ENCODE data around the gene KCTD12.

Gene KCTD12

DNA sequence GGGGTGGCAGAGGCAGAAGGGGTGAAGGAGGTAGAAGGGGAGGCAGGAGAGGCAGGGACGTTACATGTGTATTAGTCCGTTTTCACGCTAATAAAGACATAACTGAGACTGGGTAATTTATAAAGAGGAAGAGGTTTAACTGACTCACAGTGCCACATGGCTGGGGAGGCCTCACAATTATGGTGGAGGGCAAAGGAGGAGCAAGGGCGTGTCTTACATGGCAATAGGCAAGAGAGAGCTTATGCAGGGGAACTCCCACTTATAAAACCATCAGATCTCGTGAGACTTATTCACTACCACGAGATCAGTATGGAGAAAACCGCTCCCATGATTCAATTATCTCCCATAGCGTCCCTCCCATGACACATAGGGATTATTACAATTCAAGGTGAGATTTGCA, 43.1 kb upstream of the KCTD12 start:
- TF ChIP-seq EZH2phosphoT487 (IDR thresholded peaks at IDR 0.05; ENCODE audit: low read depth) = no peak
- TF ChIP-seq CTCF (IDR thresholded peaks at IDR 0.05; ENCODE audit: low read depth, low read length) = no peak
- Histone ChIP-seq H3K9ac (ENCODE audit: low read length) (no peak overlapping the region), H2AFZ (ENCODE audit: low read depth, low read length) (no peak overlapping the region)

GRCh38 chr13:76928456-76928855, 42.3 kb upstream of the KCTD12 start:
- no peaks in the 10 kb centered on the region for H3K36me3 ChIP-seq (replicated peaks; ENCODE audit: low read depth, low read length)
- no peaks in the 10 kb centered on the region for H3K79me2 ChIP-seq (ENCODE audit: low read length)
- no peak overlapping the region for H3K27ac ChIP-seq (ENCODE audit: low read length)
- no peak overlapping the region for H3K9ac ChIP-seq (ENCODE audit: low read length)
- H3K4me2 ChIP-seq (ENCODE audit: low read length) = no peak overlapping the region
- no peaks in the 10 kb centered on the region for H3K27me3 ChIP-seq (ENCODE audit: low read depth, low read length)
- no peak overlapping the region for H2AFZ ChIP-seq (ENCODE audit: low read depth, low read length)
- H3K4me3 ChIP-seq (ENCODE audit: low read length) = no peak overlapping the region
- no peaks in the 10 kb centered on the region for H3K4me1 ChIP-seq (ENCODE audit: low read length)
- H4K20me1 ChIP-seq (ENCODE audit: insufficient read depth, low read length) = no peaks in the 10 kb centered on the region
- no peaks in the 10 kb centered on the region for H3K9me3 ChIP-seq (ENCODE audit: insufficient read depth, low read length)
- TF ChIP-seq CTCF (IDR thresholded peaks at IDR 0.05; ENCODE audit: low read depth, low read length) (no peak), EZH2phosphoT487 (IDR thresholded peaks at IDR 0.05; ENCODE audit: low read depth) (no peak)

More for the DNA sequence above, 43.1 kb upstream of the KCTD12 start:
- Histone ChIP-seq H3K36me3 (replicated peaks; ENCODE audit: low read depth, low read length) (no peaks in the 10 kb centered on the region), H3K79me2 (ENCODE audit: low read length) (no peaks in the 10 kb centered on the region), H3K27ac (ENCODE audit: low read length) (no peak overlapping the region), H3K4me3 (ENCODE audit: low read length) (no peak overlapping the region), H3K4me1 (ENCODE audit: low read length) (no peaks in the 10 kb centered on the region), H3K9me3 (ENCODE audit: insufficient read depth, low read length) (no peaks in the 10 kb centered on the region), H4K20me1 (ENCODE audit: insufficient read depth, low read length) (no peaks in the 10 kb centered on the region), H3K4me2 (ENCODE audit: low read length) (no peak overlapping the region), H3K27me3 (ENCODE audit: low read depth, low read length) (no peaks in the 10 kb centered on the region)

DNA sequence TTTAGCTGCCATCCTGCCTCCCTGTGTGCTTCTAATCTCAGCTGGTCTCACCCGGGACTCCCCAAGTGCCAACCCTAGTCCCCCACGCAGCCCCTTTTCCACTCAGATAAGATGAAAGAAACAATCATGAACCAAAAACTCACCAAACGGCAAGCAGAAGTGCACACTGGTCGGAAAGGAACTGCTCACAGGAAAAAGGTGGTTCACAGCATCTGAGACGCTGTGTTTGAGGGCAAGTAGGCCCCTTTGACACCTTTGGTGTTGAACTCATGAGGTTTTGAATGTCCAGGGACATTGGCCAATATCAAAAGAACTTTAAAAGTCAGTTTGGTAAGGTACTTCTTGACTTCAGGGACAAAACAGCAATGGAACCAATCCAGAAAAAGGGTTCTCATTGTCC, 41.8 kb upstream of the KCTD12 start:
- H3K4me3 ChIP-seq (ENCODE audit: low read length) = no peak overlapping the region
- no peaks in the 10 kb centered on the region for H4K20me1 ChIP-seq (ENCODE audit: insufficient read depth, low read length)
- H3K79me2 ChIP-seq (ENCODE audit: low read length) = no peaks in the 10 kb centered on the region
- H2AFZ ChIP-seq (ENCODE audit: low read depth, low read length) = no peak overlapping the region
- no peak overlapping the region for H3K4me2 ChIP-seq (ENCODE audit: low read length)
- no peak overlapping the region for H3K9ac ChIP-seq (ENCODE audit: low read length)
- no peaks in the 10 kb centered on the region for H3K36me3 ChIP-seq (replicated peaks; ENCODE audit: low read depth, low read length)
- H3K27me3 ChIP-seq (ENCODE audit: low read depth, low read length) = no peaks in the 10 kb centered on the region
- no peaks in the 10 kb centered on the region for H3K4me1 ChIP-seq (ENCODE audit: low read length)
- no peak for TF ChIP-seq CTCF (IDR thresholded peaks at IDR 0.05; ENCODE audit: low read depth, low read length)
- no peak for TF ChIP-seq EZH2phosphoT487 (IDR thresholded peaks at IDR 0.05; ENCODE audit: low read depth)
- no peaks in the 10 kb centered on the region for H3K9me3 ChIP-seq (ENCODE audit: insufficient read depth, low read length)
- no peak overlapping the region for H3K27ac ChIP-seq (ENCODE audit: low read length)

DNA sequence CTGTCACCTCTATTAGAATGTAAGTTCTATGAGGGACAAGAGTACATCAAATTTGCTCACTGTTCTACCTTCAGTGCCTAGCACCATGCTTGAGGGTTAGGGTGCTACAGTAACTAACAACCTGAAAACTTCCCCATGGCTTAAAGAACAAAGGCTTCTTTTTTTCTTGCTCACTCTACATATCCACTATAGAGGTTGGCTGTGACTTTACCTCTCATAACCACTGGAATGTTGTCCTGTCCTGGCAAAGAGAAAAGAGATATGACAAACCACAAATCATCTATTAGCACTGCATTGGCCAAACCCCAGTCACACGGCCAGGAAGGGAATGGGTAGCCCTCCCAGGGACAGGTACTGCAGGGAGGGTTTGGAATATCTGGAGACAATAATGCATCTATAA, 38.9 kb upstream of the KCTD12 start:
- no peak overlapping the region for H3K4me2 ChIP-seq (ENCODE audit: low read length)
- no peak overlapping the region for H3K27ac ChIP-seq (ENCODE audit: low read length)
- H3K27me3 ChIP-seq (ENCODE audit: low read depth, low read length) = no peaks in the 10 kb centered on the region
- H3K36me3 ChIP-seq (replicated peaks; ENCODE audit: low read depth, low read length) = no peaks in the 10 kb centered on the region
- no peak for TF ChIP-seq EZH2phosphoT487 (IDR thresholded peaks at IDR 0.05; ENCODE audit: low read depth)
- no peak for TF ChIP-seq CTCF (IDR thresholded peaks at IDR 0.05; ENCODE audit: low read depth, low read length)
- no peak overlapping the region for H2AFZ ChIP-seq (ENCODE audit: low read depth, low read length)
- H3K9ac ChIP-seq (ENCODE audit: low read length) = no peak overlapping the region
- no peaks in the 10 kb centered on the region for H3K79me2 ChIP-seq (ENCODE audit: low read length)
- H3K4me1 ChIP-seq (ENCODE audit: low read length) = no peaks in the 10 kb centered on the region
- no peaks in the 10 kb centered on the region for H4K20me1 ChIP-seq (ENCODE audit: insufficient read depth, low read length)
- no peak overlapping the region for H3K4me3 ChIP-seq (ENCODE audit: low read length)
- no peaks in the 10 kb centered on the region for H3K9me3 ChIP-seq (ENCODE audit: insufficient read depth, low read length)
